ENCODE results near the gene IRF2BP2.

The IRF2BP2 gene

DNA sequence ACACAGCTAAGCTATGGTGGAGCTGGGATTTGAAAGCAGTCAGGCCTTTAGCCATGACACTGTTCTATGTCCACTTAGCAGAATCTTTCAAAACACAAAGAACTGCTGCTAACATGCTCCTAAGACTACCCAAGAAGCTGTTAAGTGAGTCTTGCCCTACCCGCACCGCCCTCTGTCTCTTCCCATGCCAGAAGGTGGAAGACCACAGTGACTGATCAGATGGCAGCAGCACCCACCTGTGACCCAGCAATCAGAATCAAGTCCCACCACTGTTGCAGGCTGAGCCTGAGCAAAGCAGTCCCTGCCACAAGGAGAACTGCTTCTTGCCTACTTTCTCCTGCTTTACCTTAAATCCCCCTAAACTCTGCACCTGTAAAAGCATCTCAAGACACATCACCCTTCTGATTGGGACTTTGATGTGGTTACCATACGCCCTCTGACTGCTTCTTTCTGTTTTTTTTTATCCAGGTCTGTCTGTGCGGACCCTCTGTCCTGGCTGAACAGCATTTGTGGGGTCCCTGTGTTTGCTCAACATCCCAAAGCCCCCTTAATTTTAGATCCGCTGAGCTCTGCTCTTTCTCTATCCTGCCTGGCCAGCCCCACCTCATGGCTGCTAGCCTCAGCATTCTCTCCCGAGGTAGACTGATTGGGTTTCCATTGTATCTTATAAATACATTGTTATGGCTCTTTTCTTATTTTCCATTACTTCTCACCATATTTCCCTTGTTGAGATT is 16.0 kb downstream of the IRF2BP2 start:
- no peak for DNase-seq (ENCODE audit: extremely low read depth, low read depth)
- TF ChIP-seq, protein P1, sequence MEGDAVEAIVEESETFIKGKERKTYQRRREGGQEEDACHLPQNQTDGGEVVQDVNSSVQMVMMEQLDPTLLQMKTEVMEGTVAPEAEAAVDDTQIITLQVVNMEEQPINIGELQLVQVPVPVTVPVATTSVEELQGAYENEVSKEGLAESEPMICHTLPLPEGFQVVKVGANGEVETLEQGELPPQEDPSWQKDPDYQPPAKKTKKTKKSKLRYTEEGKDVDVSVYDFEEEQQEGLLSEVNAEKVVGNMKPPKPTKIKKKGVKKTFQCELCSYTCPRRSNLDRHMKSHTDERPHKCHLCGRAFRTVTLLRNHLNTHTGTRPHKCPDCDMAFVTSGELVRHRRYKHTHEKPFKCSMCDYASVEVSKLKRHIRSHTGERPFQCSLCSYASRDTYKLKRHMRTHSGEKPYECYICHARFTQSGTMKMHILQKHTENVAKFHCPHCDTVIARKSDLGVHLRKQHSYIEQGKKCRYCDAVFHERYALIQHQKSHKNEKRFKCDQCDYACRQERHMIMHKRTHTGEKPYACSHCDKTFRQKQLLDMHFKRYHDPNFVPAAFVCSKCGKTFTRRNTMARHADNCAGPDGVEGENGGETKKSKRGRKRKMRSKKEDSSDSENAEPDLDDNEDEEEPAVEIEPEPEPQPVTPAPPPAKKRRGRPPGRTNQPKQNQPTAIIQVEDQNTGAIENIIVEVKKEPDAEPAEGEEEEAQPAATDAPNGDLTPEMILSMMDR (IDR thresholded peaks at IDR 0.05; ENCODE audit: low read depth, low read length, missing control alignments), result no peak
- H3K4me3 ChIP-seq (replicated peaks; ENCODE audit: low read depth, low read length), result no peak overlapping the region

DNA sequence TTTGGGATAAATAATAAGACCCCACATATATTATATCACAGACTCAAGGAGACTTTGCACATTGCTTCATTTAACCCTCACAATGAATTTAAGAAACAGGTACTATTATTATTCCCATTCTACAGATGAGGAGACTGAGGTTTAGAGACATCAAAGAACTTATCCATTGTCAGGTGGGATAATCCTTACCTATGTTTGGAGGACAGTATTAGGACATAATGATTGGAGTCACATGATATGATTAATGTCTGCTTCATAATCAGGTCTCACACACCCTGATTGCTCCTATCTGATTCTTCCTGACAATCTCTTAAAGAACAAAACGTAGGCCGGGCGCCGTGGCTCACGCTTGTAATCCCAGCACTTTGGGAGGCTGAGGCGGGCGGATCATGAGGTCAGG is 16.9 kb downstream of the IRF2BP2 start:
- no peak overlapping the region for H3K4me3 ChIP-seq (replicated peaks; ENCODE audit: low read depth, low read length)
- no peak for DNase-seq (ENCODE audit: extremely low read depth, low read depth)
- TF ChIP-seq, protein P1 (IDR thresholded peaks at IDR 0.05; ENCODE audit: low read depth, low read length, missing control alignments), result no peak

DNA sequence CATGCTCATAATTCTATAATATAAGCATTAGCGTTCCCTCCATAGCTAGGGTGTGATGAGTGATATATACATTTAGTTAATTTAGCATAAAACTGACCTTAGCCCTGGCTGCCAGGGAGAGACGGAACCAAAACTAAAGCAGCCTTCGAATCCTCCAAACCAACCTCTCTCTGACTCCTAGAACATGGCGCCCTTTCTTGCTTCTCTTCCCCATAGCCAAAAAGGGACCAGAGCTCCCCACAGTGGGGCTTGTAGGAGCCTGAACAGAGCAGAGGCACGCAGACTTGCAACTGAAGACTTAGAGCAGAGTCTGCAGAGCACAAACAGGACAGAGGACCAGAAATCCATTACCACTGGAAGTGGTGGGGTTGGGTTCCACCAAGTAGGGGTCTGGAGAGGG is 17.7 kb downstream of the IRF2BP2 start:
- DNase-seq (ENCODE audit: extremely low read depth, low read depth), result no peak
- H3K4me3 ChIP-seq (replicated peaks; ENCODE audit: low read depth, low read length), result no peak overlapping the region
- TF ChIP-seq, protein P1 (IDR thresholded peaks at IDR 0.05; ENCODE audit: low read depth, low read length, missing control alignments), result no peak

DNA sequence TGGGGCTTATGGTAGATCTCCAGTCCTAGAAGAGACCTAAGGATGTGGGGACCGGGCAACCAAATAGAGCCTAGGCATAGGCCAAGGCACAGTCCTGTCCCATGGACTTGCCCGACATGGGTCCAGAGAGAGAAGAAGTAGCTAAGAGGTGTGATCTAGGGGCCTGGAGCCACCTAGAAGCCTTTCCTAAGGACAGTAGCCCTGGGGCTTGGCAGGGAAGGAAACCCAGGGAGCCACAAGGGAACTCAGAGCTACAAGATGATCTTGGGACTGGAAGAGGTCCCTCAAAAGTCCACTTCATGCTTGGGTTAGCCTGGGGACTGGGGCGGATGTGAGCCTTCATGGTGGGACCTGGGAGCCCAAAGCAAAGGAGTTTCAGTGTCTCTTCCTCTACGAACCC is 18.8 kb downstream of the IRF2BP2 start:
- TF ChIP-seq, protein P1 (IDR thresholded peaks at IDR 0.05; ENCODE audit: low read depth, low read length, missing control alignments), result no peak
- no peak for DNase-seq (ENCODE audit: extremely low read depth, low read depth)
- H3K4me3 ChIP-seq (replicated peaks; ENCODE audit: low read depth, low read length), result no peak overlapping the region

DNA sequence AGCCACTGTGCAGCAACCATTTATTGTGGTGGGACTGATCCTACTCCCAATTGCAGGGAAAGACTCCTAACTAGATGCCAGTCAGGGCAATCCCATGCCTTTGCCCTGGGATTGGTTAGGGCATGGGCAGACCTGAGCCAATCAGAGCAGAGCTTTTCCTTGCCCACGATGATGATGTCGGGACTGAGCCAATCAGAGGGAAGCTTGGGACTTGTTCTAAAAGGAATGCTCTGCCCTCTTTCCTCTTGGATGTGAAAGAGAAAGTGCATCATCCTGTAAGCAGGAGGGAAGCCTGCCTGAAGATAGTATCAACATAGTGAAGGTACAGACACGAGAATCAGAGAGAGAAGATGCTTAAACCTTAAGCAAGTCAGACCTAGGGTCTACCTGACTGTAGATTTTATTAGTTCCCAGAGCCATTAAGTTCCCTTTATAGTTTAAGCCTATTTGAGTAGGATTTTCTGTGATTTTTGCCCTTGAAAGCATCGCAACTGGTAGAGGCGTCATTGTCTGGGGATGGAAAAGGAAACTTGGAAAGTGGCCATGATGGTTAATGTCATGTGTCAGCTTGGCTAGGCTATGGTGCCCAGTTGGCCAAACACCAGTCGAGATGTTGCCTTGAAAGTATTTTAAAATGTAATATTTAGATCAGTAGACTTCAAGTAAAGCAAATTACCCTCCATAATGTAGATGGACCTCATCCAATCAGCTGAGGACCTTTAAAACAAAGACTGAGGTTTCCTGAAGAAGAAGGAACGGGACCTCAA is 19.9 kb downstream of the IRF2BP2 start:
- no peak overlapping the region for H3K4me3 ChIP-seq (replicated peaks; ENCODE audit: low read depth, low read length)
- TF ChIP-seq, protein P1 (IDR thresholded peaks at IDR 0.05; ENCODE audit: low read depth, low read length, missing control alignments), result no peak
- DNase-seq (ENCODE audit: extremely low read depth, low read depth), result no peak

DNA sequence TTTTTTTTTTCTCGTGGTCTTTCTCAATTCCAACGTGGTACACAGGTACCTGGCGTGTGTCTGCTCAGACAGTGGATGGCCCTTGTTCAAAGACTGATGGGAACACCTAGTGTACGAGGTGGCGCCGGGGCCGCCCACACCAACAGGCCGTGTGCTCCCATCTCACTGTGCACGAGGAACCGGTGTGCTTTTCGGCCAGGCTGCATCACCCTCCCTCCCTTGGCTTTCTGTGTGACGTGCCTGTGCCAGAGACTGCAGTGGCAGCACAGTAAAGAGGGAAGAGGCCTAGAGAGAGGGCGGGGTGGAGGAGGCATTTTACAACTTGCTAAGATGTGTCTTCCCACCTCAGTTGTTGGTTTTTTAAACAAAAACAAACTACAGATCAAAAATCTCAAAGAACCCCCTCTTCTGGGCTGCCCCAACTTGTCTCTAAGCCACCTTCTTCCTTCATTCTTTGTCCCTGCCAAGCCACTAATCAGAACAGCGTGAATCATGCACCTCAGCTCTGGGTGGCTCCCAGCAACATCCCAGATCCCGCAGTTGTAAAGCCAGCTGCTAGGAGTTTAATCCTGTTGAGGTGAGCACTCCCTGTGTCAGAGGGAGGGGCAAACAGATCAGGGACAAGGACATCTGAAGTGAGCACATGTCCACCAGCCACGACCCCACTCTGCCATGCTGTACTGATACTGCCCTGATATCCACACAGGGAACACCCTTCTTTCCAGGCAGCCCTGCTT is 20.7 kb downstream of the IRF2BP2 start:
- no peak for DNase-seq (ENCODE audit: extremely low read depth, low read depth)
- no peak overlapping the region for H3K4me3 ChIP-seq (replicated peaks; ENCODE audit: low read depth, low read length)
- TF ChIP-seq, protein P1 (IDR thresholded peaks at IDR 0.05; ENCODE audit: low read depth, low read length, missing control alignments), result no peak

Measured in HFF-Myc (cell line).